Right lobe of liver (tissue), 6 donors: Measurements from ENCODE around the gene FRMPD4. TPM values are rescaled to one million over a fixed set of nuclear protein-coding genes. Genes with fewer than 3 reads are reported as not detected.

Experiments used
- ATAC-seq, 4 donors: fragments of 200-7000 bp; cut with Tn5 transposase; one replicate each; pipeline ENCODE4 v1.9.1; 2020; ENCODE audit warnings: mild to moderate bottlenecking in 4 of 4, moderate library complexity in 4 of 4
- DNase-seq, 3 donors: peaks; one replicate each; pipeline ENCODE4 v3.0.0-alpha.2; 2020
- H3K27ac ChIP-seq, 3 donors: fragments of 200-600 bp; one replicate each; pipeline ENCODE4 v1.8.0; 2022
- H3K27me3 ChIP-seq, 2 donors: fragments of 200-600 bp; one replicate each; pipeline ENCODE4 v1.8.0; 2022
- H3K36me3 ChIP-seq, 4 donors: fragments of 200-600 bp; sonication (generic) in 1 of 4; one replicate each; pipeline versions ENCODE4 v1.5.1 to v1.8.0; 2017 to 2022; ENCODE audit warnings: control low read depth in 1 of 4
- H3K4me1 ChIP-seq, 4 donors: fragments of 200-600 bp; sonication (generic) in 1 of 4; one replicate each; pipeline versions ENCODE4 v1.5.1 to v1.8.0; 2017 to 2022; ENCODE audit warnings: control low read depth in 1 of 4
- H3K4me3 ChIP-seq, 3 donors: fragments of 200-600 bp; one replicate each; pipeline ENCODE4 v1.8.0; 2022
- H3K9me3 ChIP-seq, 4 donors: fragments of 200-600 bp; sonication (generic) in 1 of 4; one replicate each; pipeline versions ENCODE4 v1.5.1 to v1.8.0; 2017 to 2022; ENCODE audit warnings: control low read depth in 1 of 4
- CTCF ChIP-seq, 4 donors: fragments of 200-600 bp in 3 of 4; fragments of 450-650 bp in 1 of 4; IDR thresholded peaks; one replicate each; pipeline versions ENCODE4 v1.5.1 to v1.8.0; 2016 to 2022; ENCODE audit warnings: antibody characterized with exemption in 4 of 4, mild to moderate bottlenecking in 2 of 4
- POLR2A ChIP-seq: fragments of 450-650 bp; IDR thresholded peaks from one replicate; pipeline ENCODE4 v1.6.1; 2017; ENCODE audit warnings: antibody characterized with exemption, mild to moderate bottlenecking
- WGBS: methylation state at CpG from one replicate; pipeline ENCODE4 v1.1.6; 2018; ENCODE audit warnings: low coverage, low lambda C conversion rate; ENCODE audit not compliant: insufficient coverage; ENCODE audit errors: missing lambda C conversion rate; 5-methylcytosine and 5-hydroxymethylcytosine counted together
- intact Hi-C, 2 donors: fragments of 100-400 bp; cut with DNase I; formaldehyde crosslinking; loops; one replicate each; pipeline versions ENCODE4 v1.11.2 to v1.14.1; 2022
- total RNA-seq, 6 experiments: library from RNA; depleted of rRNA in 2 of 6; stranded (reverse); fragments of >200 nt in 2 of 6; fragmentation: NEBNext Ultra II Directional in 3 of 6; extraction: Animal tissue kit (Norgen Biotek cat#: 25700) in 3 of 6; gene quantifications; one replicate each; pipeline versions ENCODE4 v1.1.0 to v1.2.4, GENCODE V29; 2016 to 2023
- donor health status: DM: no; HTN: yes; CAD: no.
- donor health status: DM: no; HTN: no; CAD: no.
- donor health status: DM: no; HTN: no; CAD: no.
- donor health status: DM: no; HTN: yes; CAD: no.
- donor health status: DM: no; HTN: yes; CAD: no.

FRMPD4 gene
- total RNA-seq, 6 experiments from 2014 or later: 0.05 to 0.12 (median 0.06) TPM; not detected in 3

- no peak for ATAC-seq
These were observed 302.0 kb downstream of the FRMPD4 start for GRCh38 chrX:12440246-12440645.

GRCh38 chrX:12441381-12442128, 303.3 kb downstream of the FRMPD4 start:
- ATAC-seq (no peak), DNase-seq (no peak)
- Histone ChIP-seq H3K36me3 (no peaks in the 10 kb centered on the region), H3K4me3 (no peak overlapping the region), H3K27me3 (no peaks in the 10 kb centered on the region), H3K27ac (no peak overlapping the region), H3K9me3 (no peaks in the 10 kb centered on the region), H3K4me1 (no peaks in the 10 kb centered on the region)
- intact Hi-C loops: no loop called here
- TF ChIP-seq CTCF (IDR thresholded peaks at IDR 0.05) (no peak), POLR2A (no peak)
- 24% methylated on average over 3 of the region's 3 CpGs for WGBS

More at GRCh38 chrX:12440246-12440645, 302.0 kb downstream of the FRMPD4 start:
- no peak for TF ChIP-seq CTCF (IDR thresholded peaks at IDR 0.05)
- TF ChIP-seq POLR2A: no peak
- intact Hi-C loops: no loop called here
- no peaks in the 10 kb centered on the region for H3K9me3 ChIP-seq
- no peak overlapping the region for H3K4me3 ChIP-seq
- no peak for DNase-seq
- no peaks in the 10 kb centered on the region for H3K36me3 ChIP-seq
- H3K27me3 ChIP-seq: no peaks in the 10 kb centered on the region
- H3K27ac ChIP-seq: no peak overlapping the region
- no peaks in the 10 kb centered on the region for H3K4me1 ChIP-seq

DNA sequence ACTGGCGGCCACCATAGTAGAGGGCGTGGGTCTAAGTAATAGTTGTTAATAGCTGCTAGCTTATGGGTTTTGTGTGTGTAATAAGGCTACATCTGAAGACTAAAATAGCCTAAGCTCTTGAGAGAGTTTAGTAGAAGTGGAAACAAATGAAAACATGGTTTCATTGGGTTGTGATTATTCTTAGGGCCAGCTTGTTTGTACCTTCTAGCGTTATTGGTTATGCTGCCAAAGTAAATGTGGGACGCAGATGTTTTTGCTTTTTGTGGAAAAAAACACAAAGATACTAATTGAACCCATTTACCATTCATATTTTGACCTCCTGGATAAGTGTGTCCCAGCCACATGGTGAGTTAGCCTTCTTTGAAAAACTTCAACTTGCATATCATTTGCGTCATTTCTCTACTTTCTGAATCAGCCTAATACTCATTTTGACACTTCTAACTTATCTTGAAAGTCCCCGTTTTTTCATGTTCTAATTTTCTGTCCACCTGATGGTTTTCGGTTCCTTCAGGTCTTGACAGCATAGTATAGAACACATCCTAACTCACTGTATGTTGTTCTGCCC, 305.3 kb downstream of the FRMPD4 start:
- 34% methylated on average over 7 of the region's 7 CpGs for WGBS
- Histone ChIP-seq H3K9me3 (no peaks in the 10 kb centered on the region), H3K4me1 (no peaks in the 10 kb centered on the region), H3K4me3 (no peak overlapping the region), H3K27ac (no peak overlapping the region), H3K27me3 (no peaks in the 10 kb centered on the region), H3K36me3 (no peaks in the 10 kb centered on the region)
- ATAC-seq (no peak), DNase-seq (no peak)
- intact Hi-C loops: no loop called here
- TF ChIP-seq POLR2A (no peak), CTCF (IDR thresholded peaks at IDR 0.05) (no peak)

DNA sequence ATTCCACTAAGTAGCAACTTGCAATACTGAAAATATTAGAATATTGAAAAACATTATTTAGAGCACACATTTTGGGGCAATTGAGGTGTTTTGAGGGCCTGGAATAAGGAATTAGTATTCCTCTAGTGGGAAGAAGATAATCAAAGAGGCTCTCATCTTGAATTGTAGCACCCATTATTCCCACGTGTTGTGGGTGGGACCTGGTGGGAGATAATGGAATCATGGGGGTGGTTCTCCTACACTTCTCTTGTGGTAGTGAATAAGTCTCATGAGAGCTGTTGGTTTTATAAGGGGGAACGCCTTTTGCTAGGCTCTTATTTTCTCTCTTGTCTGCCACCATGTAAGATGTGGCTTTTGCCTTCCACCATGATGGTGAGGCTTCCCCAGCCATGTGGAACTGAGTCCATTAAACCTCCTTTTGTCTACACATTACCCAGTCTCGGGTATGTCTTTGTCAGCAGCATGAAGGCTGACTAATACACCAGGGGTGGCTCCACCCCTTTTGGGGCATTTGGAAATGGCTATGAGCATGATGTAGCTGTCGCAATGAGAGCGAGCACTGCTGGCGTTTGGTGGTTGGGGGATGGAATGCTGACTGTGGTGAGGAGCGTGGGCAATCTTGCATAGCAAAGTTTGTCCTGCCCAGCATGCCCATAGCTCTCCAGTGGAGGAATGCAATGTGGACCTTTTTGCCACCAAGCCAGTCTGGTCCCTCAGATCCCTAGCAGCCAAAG, 308.2 kb downstream of the FRMPD4 start:
- DNase-seq (no peak), ATAC-seq (no peak)
- intact Hi-C loops: no loop called here
- Histone ChIP-seq H3K9me3 (no peaks in the 10 kb centered on the region), H3K27me3 (no peaks in the 10 kb centered on the region), H3K36me3 (no peaks in the 10 kb centered on the region), H3K4me1 (no peaks in the 10 kb centered on the region), H3K4me3 (no peak overlapping the region), H3K27ac (no peak overlapping the region)
- TF ChIP-seq POLR2A: no peak
- TF ChIP-seq CTCF (IDR thresholded peaks at IDR 0.05): no peak
- 61% methylated on average over 4 of the region's 7 CpGs for WGBS
